Measurements from ENCODE around the gene NLRP9.

Gene NLRP9

GRCh38 chr19:55670280-55671053 lies 67.7 kb downstream of the NLRP9 start:
- peak; percentile 55 for DNase-seq

GRCh38 chr19:55669418-55670279 lies 68.6 kb downstream of the NLRP9 start:
- DNase-seq: peak; percentile 55

- DNase-seq: no peak
Measured at GRCh38 chr19:55668603-55669348, 69.4 kb downstream of the NLRP9 start.

GRCh38 chr19:55667958-55668357 lies 70.2 kb downstream of the NLRP9 start:
- DNase-seq: no peak

GRCh38 chr19:55667511-55667910 lies 70.7 kb downstream of the NLRP9 start:
- DNase-seq: no peak

GRCh38 chr19:55667006-55667381 lies 71.2 kb downstream of the NLRP9 start:
- no peak for DNase-seq

GRCh38 chr19:55666343-55667005 lies 71.7 kb downstream of the NLRP9 start:
- DNase-seq: no peak

GRCh38 chr19:55663846-55664536 lies 74.2 kb downstream of the NLRP9 start:
- no peak for DNase-seq

- no peak for DNase-seq
Measured at GRCh38 chr19:55661826-55662225, 76.4 kb downstream of the NLRP9 start.

- no peak for DNase-seq
Measured at GRCh38 chr19:55660991-55661390, 77.2 kb downstream of the NLRP9 start.

- DNase-seq: no peak
Measured at GRCh38 chr19:55660404-55660803, 77.8 kb downstream of the NLRP9 start.

GRCh38 chr19:55659822-55660221 lies 78.4 kb downstream of the NLRP9 start:
- DNase-seq: no peak

GRCh38 chr19:55658846-55659459 lies 79.2 kb downstream of the NLRP9 start:
- DNase-seq: no peak
